ENCODE results near the gene MYBPC1. TPM values are rescaled to one million over a fixed set of nuclear protein-coding genes. Genes with fewer than 3 reads are reported as not detected.

The MYBPC1 gene
- total and polyA plus RNA-seq, 8 donors, result 0.08 to 13.6 (median 0.35) TPM; not detected in 2

DNA sequence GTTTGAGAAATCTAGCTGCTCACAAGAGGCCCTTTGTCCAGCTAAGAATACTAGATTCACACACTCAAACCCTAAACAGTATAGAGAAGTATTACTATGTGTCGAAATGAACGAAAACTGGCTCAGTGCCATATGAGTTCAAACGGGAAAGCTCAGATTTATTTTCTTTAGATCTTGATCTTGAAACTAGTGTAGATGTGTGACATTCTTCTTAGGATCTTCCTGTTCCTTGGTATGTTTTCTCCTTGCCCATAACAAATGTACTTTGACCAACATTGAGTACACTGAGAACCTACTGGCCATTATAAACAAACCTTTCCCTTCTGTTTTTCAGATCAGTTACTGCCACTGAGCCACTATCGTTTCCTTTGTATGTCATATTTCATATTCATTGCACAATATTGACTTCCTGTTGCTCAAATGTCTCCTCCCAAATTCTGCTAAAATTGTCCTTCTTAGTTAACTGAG is 21.3 kb downstream of the MYBPC1 start:
- no peak for DNase-seq
- H3K9me3 ChIP-seq, result no peaks in the 10 kb centered on the region
- intact Hi-C loops (cut with DNase I), result no loop called here
- peaks cover 16 to 37% (median 25%) of the 10 kb centered on the region in 3 donors for H3K4me1 ChIP-seq
- peak in 3 of 4 donors; percentile 48 to 57 (median 55) for ATAC-seq
- H3K27me3 ChIP-seq, result no peaks in the 10 kb centered on the region
- 10 to 13% methylated on average over 4 of the region's 4 CpGs for WGBS, 2 donors
- FAIRE-seq, result no peak
- H3K36me3 ChIP-seq, result no peaks in the 10 kb centered on the region
- TF ChIP-seq CTCF (IDR thresholded peaks at IDR 0.05), result no peak
- no peak overlapping the region for H3K4me3 ChIP-seq
- peak overlapping the region in 2 of 4 donors; percentile 13 to 40 for H3K27ac ChIP-seq

DNA sequence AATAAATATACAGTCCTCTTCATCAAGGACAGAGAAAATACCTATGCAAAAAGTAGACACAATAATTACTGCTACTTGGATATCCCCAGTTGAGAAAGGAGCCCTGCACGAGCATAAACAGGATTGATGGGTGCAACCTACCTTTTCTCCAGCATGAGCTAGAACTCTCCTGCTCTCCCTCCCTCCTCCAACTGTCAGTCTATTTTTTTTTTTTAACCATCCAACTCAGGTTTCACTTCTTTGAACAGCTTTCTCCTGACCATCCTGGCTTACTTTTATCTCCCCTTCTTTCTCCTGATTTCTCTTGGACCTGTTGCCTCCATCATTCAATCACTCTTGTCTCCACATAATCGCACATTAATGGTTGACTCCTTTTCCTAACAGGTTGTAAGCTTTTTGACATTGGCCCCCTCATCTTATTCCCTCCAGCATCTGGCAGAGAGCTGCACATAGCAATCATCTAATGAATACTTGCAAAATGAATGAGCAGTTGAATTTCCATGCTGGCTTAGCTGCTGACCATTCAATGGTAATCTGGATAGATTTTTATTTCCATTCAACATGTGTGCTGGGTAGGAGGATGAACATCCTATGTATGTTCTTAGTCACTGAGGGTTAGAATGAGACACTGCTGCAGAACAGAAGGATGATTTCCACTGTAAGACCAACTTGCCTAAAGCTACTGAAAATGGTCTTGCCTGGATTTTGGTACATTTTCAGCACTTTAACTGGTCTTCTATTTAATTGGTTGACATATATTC is 24.4 kb downstream of the MYBPC1 start:
- WGBS, 2 donors, result 77 to 83% methylated on average over 2 of the region's 2 CpGs
- FAIRE-seq (no peak), DNase-seq (no peak), ATAC-seq (no peak)
- Histone ChIP-seq H3K36me3 (no peaks in the 10 kb centered on the region), H3K4me1 (peaks cover 16 to 34% (median 25%) of the 10 kb centered on the region in 3 donors), H3K4me3 (no peak overlapping the region), H3K9me3 (no peaks in the 10 kb centered on the region), H3K27me3 (no peaks in the 10 kb centered on the region), H3K27ac (no peak overlapping the region)
- no peak for TF ChIP-seq CTCF (IDR thresholded peaks at IDR 0.05)
- intact Hi-C loops (cut with DNase I), result no loop called here

DNA sequence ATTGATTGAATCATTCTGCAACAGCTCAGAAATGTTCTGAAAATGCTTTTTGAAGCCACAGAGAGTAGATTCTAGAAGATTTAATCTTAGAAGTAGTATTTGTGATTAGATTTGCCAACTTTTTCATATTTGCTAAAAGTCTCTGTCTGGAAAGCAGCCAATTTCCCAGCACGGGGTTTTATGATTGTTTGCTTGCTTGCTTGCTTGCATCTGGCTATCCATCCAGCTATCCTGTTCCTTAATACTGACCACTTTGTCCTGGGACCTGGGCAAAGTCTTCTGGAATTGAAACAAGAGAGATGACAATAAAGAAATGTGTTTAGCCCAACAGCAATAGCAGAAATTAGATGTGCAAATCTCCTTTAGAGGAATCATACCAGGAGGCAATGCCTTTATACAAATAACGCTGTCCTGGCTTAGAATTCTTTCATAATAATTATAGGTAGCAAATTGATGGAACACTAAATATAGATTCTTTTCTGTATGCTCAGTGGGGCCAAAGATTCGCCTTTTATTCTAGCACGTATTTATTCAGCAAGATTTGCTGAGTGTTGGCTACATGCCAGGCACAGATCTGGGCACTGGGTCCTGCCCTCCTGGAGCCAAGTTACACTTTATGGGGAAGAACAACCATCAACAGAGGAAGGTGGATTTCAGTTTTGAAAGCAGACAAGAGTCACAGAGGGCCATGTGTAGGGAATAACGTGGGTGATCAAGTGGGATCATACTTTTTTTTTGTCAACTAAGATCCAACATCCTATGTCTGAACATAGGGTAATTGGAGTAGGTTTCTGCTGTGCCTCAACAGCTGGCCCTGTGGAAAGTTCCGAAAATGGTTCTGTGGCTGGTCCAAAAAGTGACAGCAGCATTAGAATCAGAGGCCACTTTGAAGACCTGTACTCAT is 25.3 kb downstream of the MYBPC1 start:
- DNase-seq, result peak in 4 of 6 donors; percentile 32 to 57 (median 48)
- no peak for TF ChIP-seq CTCF (IDR thresholded peaks at IDR 0.05)
- no peaks in the 10 kb centered on the region for H3K27me3 ChIP-seq
- H3K4me3 ChIP-seq, result no peak overlapping the region
- ATAC-seq, result peak; percentile 8 to 61 (median 27)
- no peaks in the 10 kb centered on the region for H3K36me3 ChIP-seq
- peaks cover 16 to 34% (median 25%) of the 10 kb centered on the region in 3 donors for H3K4me1 ChIP-seq
- no peak for FAIRE-seq
- intact Hi-C loops (cut with DNase I), result no loop called here
- WGBS, 2 donors, result 16 to 20% methylated on average over 6 of the region's 6 CpGs
- no peaks in the 10 kb centered on the region for H3K9me3 ChIP-seq
- H3K27ac ChIP-seq, result no peak overlapping the region

GRCh38 chr12:101620762-101621133 is 26.0 kb downstream of the MYBPC1 start:
- no peak for FAIRE-seq
- ATAC-seq, result no peak
- H3K4me1 ChIP-seq, result peaks cover 15 to 34% (median 23%) of the 10 kb centered on the region in 3 donors
- intact Hi-C loops (cut with DNase I), result no loop called here
- H3K4me3 ChIP-seq, result no peak overlapping the region
- no peaks in the 10 kb centered on the region for H3K36me3 ChIP-seq
- 50 to 55% methylated on average over 2 of the region's 2 CpGs for WGBS, 2 donors
- no peaks in the 10 kb centered on the region for H3K9me3 ChIP-seq
- H3K27me3 ChIP-seq, result no peaks in the 10 kb centered on the region
- TF ChIP-seq CTCF (IDR thresholded peaks at IDR 0.05), result no peak
- DNase-seq, result no peak
- no peak overlapping the region for H3K27ac ChIP-seq
